NCI-H1694 (cell line): ENCODE data around the gene NTF4.
A peak's percentile ranks its signal among the peaks of the same experiment; 100 is the strongest.
"Not testable (repeated sequence)": the region's sequence is repeated elsewhere in the genome, so short reads cannot be mapped to it uniquely, and the experiment has no call there.

ENCODE experiments used
- DNase-seq: peaks from one replicate; lab custom pipeline; 2025; lab: John Stamatoyannopoulos, UW

Gene NTF4

GRCh38 chr19:49056902-49057596, 7.6 kb downstream of the NTF4 start:
- not testable (repeated sequence) for DNase-seq

GRCh38 chr19:49056101-49056901, 8.3 kb downstream of the NTF4 start:
- DNase-seq = no peak

GRCh38 chr19:49050376-49051033, 14.1 kb downstream of the NTF4 start:
- not testable (repeated sequence) for DNase-seq

- not testable (repeated sequence) for DNase-seq
Measured at GRCh38 chr19:49049834-49050233, 14.8 kb downstream of the NTF4 start.

- DNase-seq = not testable (repeated sequence)
Measured at GRCh38 chr19:49049011-49049410, 15.6 kb downstream of the NTF4 start, which contains the start of gene CGB8. Gene CGB8 (minus strand): TSS chr19:49049111. CDS start chr19:49048739, 372 bp downstream.

- not testable (repeated sequence) for DNase-seq
Measured at GRCh38 chr19:49043548-49043947, 21.1 kb downstream of the NTF4 start, which contains the start of gene CGB5. Gene CGB5 (plus strand): TSS chr19:49043848. CDS start chr19:49044210, 362 bp downstream.

- DNase-seq = not testable (repeated sequence)
Measured at GRCh38 chr19:49042666-49043065, 22.0 kb downstream of the NTF4 start.

- DNase-seq = no peak
Measured at GRCh38 chr19:49042177-49042576, 22.4 kb downstream of the NTF4 start.

GRCh38 chr19:49039736-49040135, 24.9 kb downstream of the NTF4 start:
- DNase-seq = not testable (repeated sequence)

- DNase-seq = not testable (repeated sequence)
Measured at GRCh38 chr19:49038557-49039276, 25.9 kb downstream of the NTF4 start.

GRCh38 chr19:49038111-49038510, 26.5 kb downstream of the NTF4 start:
- DNase-seq = not testable (repeated sequence)

GRCh38 chr19:49036815-49037214, 27.8 kb downstream of the NTF4 start, which contains the start of gene CGB1:
Gene CGB1 (minus strand): TSS chr19:49036895. CDS start chr19:49036711, 184 bp downstream.
- peak; percentile 96 for DNase-seq

GRCh38 chr19:49031642-49032301, 32.8 kb downstream of the NTF4 start, which contains the start of gene CGB2:
Gene CGB2 (plus strand): TSS chr19:49031890. CDS start chr19:49032096, 206 bp downstream.
- peak; percentile 95 for DNase-seq

GRCh38 chr19:49030323-49030722, 34.3 kb downstream of the NTF4 start:
- DNase-seq = not testable (repeated sequence)

GRCh38 chr19:49029749-49030148, 34.9 kb downstream of the NTF4 start:
- not testable (repeated sequence) for DNase-seq

GRCh38 chr19:49028686-49029085, 35.9 kb downstream of the NTF4 start:
- DNase-seq = not testable (repeated sequence)

- DNase-seq = not testable (repeated sequence)
Measured at GRCh38 chr19:49025599-49025998, 39.0 kb downstream of the NTF4 start.

GRCh38 chr19:49025088-49025487, 39.5 kb downstream of the NTF4 start:
- DNase-seq = not testable (repeated sequence)

- DNase-seq = not testable (repeated sequence)
Measured at GRCh38 chr19:49024233-49024632, 40.4 kb downstream of the NTF4 start, which contains the start of gene CGB3. Gene CGB3 (minus strand): TSS chr19:49024333. CDS start chr19:49023971, 362 bp downstream.

- DNase-seq = no peak
Measured at GRCh38 chr19:49022116-49022515, 42.5 kb downstream of the NTF4 start.
